Gastroesophageal sphincter (tissue), 4 donors: ENCODE measurements around the gene ULK4. TPM values are rescaled to one million over a fixed set of nuclear protein-coding genes. Genes with fewer than 3 reads are reported as not detected.
"Not testable (repeated sequence)": the region's sequence is repeated elsewhere in the genome, so short reads cannot be mapped to it uniquely, and the experiment has no call there.

ENCODE experiments used
- ATAC-seq: fragments of 150-250 bp; one replicate; pipeline ENCODE4 v1.9.1; 2016; ENCODE audit warnings: mild to moderate bottlenecking, moderate library complexity
- H3K27ac ChIP-seq, 4 donors: fragments of 200-600 bp; sonication (generic) in 3 of 4; 1 replicate in 3 of 4; 2 replicates in 1 of 4; pipeline ENCODE4 v1.5.1; 2016 to 2019
- H3K27me3 ChIP-seq: fragments of 200-600 bp; sonication (generic); one replicate; pipeline ENCODE4 v1.5.1; 2019
- H3K36me3 ChIP-seq, 2 donors: fragments of 200-600 bp; sonication (generic); one replicate each; pipeline ENCODE4 v1.5.1; 2019; ENCODE audit warnings: control low read depth in 1 of 2
- H3K4me1 ChIP-seq, 3 donors: fragments of 200-600 bp; sonication (generic); 1 replicate in 2 of 3; 2 replicates in 1 of 3; pipeline ENCODE4 v1.5.1; 2016 to 2019; ENCODE audit warnings: control low read depth in 2 of 3
- H3K4me3 ChIP-seq, 2 donors: fragments of 200-600 bp; sonication (generic); one replicate each; pipeline ENCODE4 v1.5.1; 2019; ENCODE audit warnings: mild to moderate bottlenecking in 1 of 2, moderate library complexity in 1 of 2
- H3K9me3 ChIP-seq, 3 donors: fragments of 200-600 bp; sonication (generic); one replicate each; pipeline ENCODE4 v1.5.1; 2017 to 2019; ENCODE audit warnings: control low read depth in 2 of 3
- CTCF ChIP-seq, 4 experiments: fragments of 200-600 bp in 2 of 4; fragments of 450-650 bp in 2 of 4; sonication (generic) in 1 of 4; IDR thresholded peaks; one replicate each; pipeline ENCODE4 v1.5.1; 2017 to 2019; ENCODE audit warnings: antibody characterized with exemption in 4 of 4, mild to moderate bottlenecking in 2 of 4, moderate library complexity in 2 of 4
- EP300 ChIP-seq: sonication (generic); formaldehyde crosslinking; IDR thresholded peaks from one replicate; pipeline ENCODE4 v1.6.1; 2017; ENCODE audit warnings: antibody characterized with exemption, mild to moderate bottlenecking
- POLR2A ChIP-seq, 2 donors: fragments of 450-650 bp; IDR thresholded peaks; one replicate each; pipeline ENCODE4 v1.6.1; 2017; ENCODE audit warnings: antibody characterized with exemption in 2 of 2, mild to moderate bottlenecking in 2 of 2, moderate library complexity in 1 of 2
- POLR2AphosphoS5 ChIP-seq: sonication (generic); formaldehyde crosslinking; IDR thresholded peaks from one replicate; pipeline ENCODE4 v1.6.1; 2017; ENCODE audit warnings: antibody characterized with exemption
- WGBS, 2 donors: methylation state at CpG; one replicate each; pipeline ENCODE4 v1.1.5; 2018; ENCODE audit warnings: low coverage in 1 of 2; 5-methylcytosine and 5-hydroxymethylcytosine counted together
- total RNA-seq, 4 donors: library from RNA; depleted of rRNA; stranded (reverse); fragments of >200 nt; gene quantifications; one replicate each; pipeline ENCODE4 v1.1.0, GENCODE V29; 2016

ULK4 gene
- total RNA-seq, 4 donors from 2014 or later = 3.8 to 15.4 (median 8.8) TPM

GRCh38 chr3:41565948-41566514 is 395.9 kb downstream of the ULK4 start:
- no peak overlapping the region for H3K27ac ChIP-seq
- ATAC-seq = no peak
- no peaks in the 10 kb centered on the region for H3K27me3 ChIP-seq
- 89 to 93% methylated on average over 3 of the region's 3 CpGs for WGBS, 2 donors
- TF ChIP-seq POLR2A (IDR thresholded peaks at IDR 0.05) = no peak
- no peak for TF ChIP-seq EP300
- TF ChIP-seq CTCF (IDR thresholded peaks at IDR 0.05) = no peak
- no peak for TF ChIP-seq POLR2AphosphoS5
- H3K36me3 ChIP-seq = no peaks in the 10 kb centered on the region
- H3K9me3 ChIP-seq = no peaks in the 10 kb centered on the region
- no peak overlapping the region for H3K4me3 ChIP-seq
- H3K4me1 ChIP-seq = no peaks in the 10 kb centered on the region

- TF ChIP-seq EP300 (no peak), CTCF (IDR thresholded peaks at IDR 0.05) (no peak), POLR2A (IDR thresholded peaks at IDR 0.05) (no peak), POLR2AphosphoS5 (no peak)
- H3K9me3 ChIP-seq = no peaks in the 10 kb centered on the region
- H3K4me1 ChIP-seq = no peaks in the 10 kb centered on the region
- 95 to 96% methylated on average over 5 of the region's 5 CpGs for WGBS, 2 donors
- H3K36me3 ChIP-seq = no peaks in the 10 kb centered on the region
- H3K4me3 ChIP-seq = no peak overlapping the region
- no peak overlapping the region for H3K27ac ChIP-seq
- no peaks in the 10 kb centered on the region for H3K27me3 ChIP-seq
- no peak for ATAC-seq
Observed at GRCh38 chr3:41565003-41565402, 396.9 kb downstream of the ULK4 start.

GRCh38 chr3:41556245-41556644 is 405.7 kb downstream of the ULK4 start:
- ATAC-seq, H3K27me3 ChIP-seq, H3K9me3 ChIP-seq, H3K4me1 ChIP-seq, H3K4me3 ChIP-seq, H3K27ac ChIP-seq, H3K36me3 ChIP-seq: not testable (repeated sequence)
- 93 to 100% methylated on average over 1 to 5 of the region's 5 CpGs for WGBS, 2 donors

- no peak overlapping the region for H3K27ac ChIP-seq
- TF ChIP-seq POLR2A (IDR thresholded peaks at IDR 0.05) (no peak), EP300 (no peak), CTCF (IDR thresholded peaks at IDR 0.05) (no peak), POLR2AphosphoS5 (no peak)
- WGBS, 2 donors = 57 to 88% methylated on average over 1 to 3 of the region's 3 CpGs
- H3K4me3 ChIP-seq = no peak overlapping the region
- no peaks in the 10 kb centered on the region for H3K9me3 ChIP-seq
- no peaks in the 10 kb centered on the region for H3K27me3 ChIP-seq
- no peaks in the 10 kb centered on the region for H3K4me1 ChIP-seq
- ATAC-seq = no peak
- no peaks in the 10 kb centered on the region for H3K36me3 ChIP-seq
Observed at GRCh38 chr3:41532976-41533375, 428.9 kb downstream of the ULK4 start.

GRCh38 chr3:41526995-41527573 is 434.8 kb downstream of the ULK4 start:
- Histone ChIP-seq H3K4me1 (no peaks in the 10 kb centered on the region), H3K9me3 (no peaks in the 10 kb centered on the region), H3K36me3 (no peaks in the 10 kb centered on the region), H3K27ac (no peak overlapping the region), H3K4me3 (no peak overlapping the region), H3K27me3 (no peaks in the 10 kb centered on the region)
- 82 to 100% methylated on average over 2 to 4 of the region's 5 CpGs for WGBS, 2 donors
- no peak for TF ChIP-seq POLR2A (IDR thresholded peaks at IDR 0.05)
- no peak for TF ChIP-seq EP300
- no peak for TF ChIP-seq POLR2AphosphoS5
- no peak for TF ChIP-seq CTCF (IDR thresholded peaks at IDR 0.05)
- no peak for ATAC-seq
